Measurements from ENCODE around the gene CREB3L4.
"Not testable (repeated sequence)": the region's sequence is repeated elsewhere in the genome, so short reads cannot be mapped to it uniquely, and the experiment has no call there.

CREB3L4 gene

GRCh38 chr1:153960206-153960605 is 7.5 kb upstream of the CREB3L4 start:
- no peak for DNase-seq

DNA sequence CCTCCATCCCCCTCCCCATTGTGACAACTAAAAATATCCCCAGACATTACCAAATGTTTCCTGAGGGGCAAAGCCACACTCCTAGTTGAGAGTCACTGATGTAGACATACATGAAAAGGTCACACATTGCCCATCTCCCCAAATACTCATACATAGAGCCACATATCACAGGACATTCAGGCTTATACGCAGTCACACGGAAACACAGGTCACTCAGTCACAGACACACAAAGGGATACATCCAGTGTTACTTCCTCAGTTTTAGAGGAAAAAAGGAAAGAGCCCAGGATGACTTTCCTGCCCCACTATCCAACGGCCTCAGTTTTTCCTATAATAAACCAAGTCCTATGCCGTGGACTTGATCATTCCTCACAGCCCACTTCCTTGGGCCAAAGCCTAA is 6.3 kb upstream of the CREB3L4 start:
- no peak for DNase-seq

- DNase-seq = no peak
Measured at GRCh38 chr1:153962088-153963029, 5.3 kb upstream of the CREB3L4 start.

- no peak for DNase-seq
Measured at GRCh38 chr1:153963030-153963849, 4.5 kb upstream of the CREB3L4 start, which contains the start of gene SLC39A1. TSS of gene SLC39A1 (minus strand) at chr1:153963537. CDS start at chr1:153962715, 822 bp downstream.

- DNase-seq = no peak
Measured at GRCh38 chr1:153963850-153964331, 3.8 kb upstream of the CREB3L4 start.

DNA sequence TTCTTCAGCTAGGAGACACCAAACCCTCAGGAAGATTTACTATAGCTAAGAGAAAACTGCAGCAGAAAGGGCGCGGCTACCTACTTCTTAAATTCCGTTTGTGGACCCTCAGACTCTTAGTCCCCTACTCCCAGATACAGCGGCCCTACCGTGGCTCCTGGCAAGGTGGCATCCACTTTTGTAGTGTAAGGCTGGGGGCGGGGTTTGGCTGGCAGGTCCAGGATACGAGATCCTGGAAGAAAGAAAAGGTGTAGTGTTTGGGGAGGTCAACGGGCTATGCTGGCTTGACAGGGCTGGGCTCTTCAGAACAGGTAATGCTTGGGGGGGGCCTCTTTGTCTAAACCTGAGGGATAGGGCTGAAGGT is 280 bp downstream of the CREB3L4 start:
- DNase-seq = no peak

DNA sequence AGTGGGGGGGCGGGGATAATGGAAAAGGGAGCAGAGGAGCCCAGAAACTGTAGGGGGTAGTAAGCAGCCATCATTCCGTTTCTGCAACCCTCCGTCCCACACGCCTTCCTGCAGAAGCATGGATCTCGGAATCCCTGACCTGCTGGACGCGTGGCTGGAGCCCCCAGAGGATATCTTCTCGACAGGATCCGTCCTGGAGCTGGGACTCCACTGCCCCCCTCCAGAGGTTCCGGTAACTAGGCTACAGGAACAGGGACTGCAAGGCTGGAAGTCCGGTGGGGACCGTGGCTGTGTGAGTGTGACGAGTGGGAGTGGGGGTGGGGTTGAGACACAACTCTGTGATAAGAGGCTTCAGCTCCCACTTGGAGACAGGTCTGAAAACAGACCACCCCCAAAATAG is 706 bp downstream of the CREB3L4 start:
- no peak for DNase-seq

GRCh38 chr1:153968972-153969371 is 1.3 kb downstream of the CREB3L4 start:
- no peak for DNase-seq

DNA sequence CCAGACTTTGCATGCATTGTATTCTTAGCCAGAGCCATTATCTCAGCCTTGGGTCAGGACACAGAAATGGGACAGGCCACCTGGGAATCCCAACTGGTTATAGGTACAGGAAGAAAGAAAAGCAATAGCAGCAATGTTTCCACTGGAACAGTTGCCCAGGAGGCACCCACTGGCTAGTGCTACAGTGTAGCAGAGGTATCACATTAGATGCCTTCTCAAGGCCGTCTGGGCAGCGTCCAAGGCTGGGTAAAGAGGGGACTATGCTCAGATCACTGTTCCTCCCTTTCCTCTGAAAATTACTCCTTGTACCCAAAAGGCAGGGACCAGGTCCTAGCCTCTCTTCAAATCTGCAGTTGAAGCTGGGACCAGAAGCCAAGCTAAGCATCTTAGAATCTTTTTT is 2.6 kb downstream of the CREB3L4 start:
- no peak for DNase-seq

GRCh38 chr1:153973071-153973470 is 5.4 kb downstream of the CREB3L4 start:
- DNase-seq = no peak

DNA sequence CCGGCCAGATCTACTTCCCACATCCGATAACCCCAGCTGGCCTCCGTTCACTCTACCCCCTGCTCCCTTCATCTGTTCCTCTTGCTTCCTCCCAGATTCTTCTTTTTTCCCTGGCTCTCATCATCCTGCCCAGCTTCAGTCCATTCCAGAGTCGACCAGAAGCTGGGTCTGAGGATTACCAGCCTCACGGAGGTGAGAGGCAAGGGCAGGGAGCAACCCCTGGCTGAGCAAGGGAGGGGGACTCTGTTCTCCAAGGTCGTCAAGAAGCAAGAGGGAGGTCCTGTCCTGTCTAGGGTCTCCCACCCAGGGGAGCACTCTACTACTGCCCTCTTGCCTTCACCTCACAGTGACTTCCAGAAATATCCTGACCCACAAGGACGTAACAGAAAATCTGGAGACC is 5.8 kb downstream of the CREB3L4 start:
- no peak for DNase-seq

- no peak for DNase-seq
Measured at GRCh38 chr1:153976819-153977249, 9.1 kb downstream of the CREB3L4 start.

- no peak for DNase-seq
Measured at GRCh38 chr1:153977250-153978240, 9.8 kb downstream of the CREB3L4 start, which contains the start of gene JTB. TSS of gene JTB (minus strand) at chr1:153977674. CDS start at chr1:153977252, 422 bp downstream.

DNA sequence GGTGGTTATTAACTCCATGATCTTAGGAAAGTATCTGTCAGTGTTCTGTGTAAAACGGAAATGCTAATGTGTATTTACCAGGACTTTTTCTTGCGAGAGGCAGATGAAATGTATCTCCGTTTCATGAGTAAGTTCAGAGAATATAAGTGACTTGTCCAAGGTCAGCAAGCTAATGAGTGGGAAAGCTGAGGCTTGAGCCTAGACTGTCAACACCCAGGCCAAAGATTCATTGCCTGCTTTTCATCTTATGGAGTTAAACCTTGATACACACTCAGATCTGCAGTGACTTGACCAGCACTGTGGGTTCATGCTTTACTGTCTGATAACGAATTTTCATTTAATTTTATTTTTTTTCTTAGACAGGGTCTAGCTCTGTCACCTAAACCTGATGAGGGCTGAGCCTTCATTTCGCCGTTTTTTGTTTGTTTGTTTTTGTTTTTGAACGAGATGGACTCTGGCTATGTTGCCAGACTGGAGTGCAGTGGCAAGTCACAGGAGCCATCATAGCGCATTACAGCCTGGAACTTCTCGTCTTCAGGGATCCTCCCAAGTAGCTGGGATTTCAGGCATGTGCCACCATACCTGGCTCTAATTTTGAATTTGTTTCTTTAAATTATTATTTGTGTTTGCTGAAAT is 10.7 kb downstream of the CREB3L4 start:
- DNase-seq = no peak

DNA sequence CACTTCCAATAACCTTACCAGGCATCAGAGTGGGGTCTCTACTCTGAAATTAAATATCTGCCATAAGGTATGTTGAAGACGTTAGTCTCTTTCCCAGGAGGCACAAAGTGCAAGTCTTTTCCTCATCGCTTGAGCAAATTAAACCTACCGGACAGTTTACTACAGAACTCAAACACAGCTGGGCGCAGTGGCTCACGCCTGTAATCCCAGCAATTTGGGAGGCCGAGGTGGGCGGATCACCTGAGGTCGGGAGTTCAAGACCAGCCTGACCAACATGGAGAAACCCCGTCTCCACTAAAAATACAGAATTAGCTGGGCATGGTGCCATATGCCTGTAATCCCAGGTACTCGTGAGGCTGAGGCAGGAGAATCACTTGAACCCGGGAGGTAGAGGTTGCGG is 11.4 kb downstream of the CREB3L4 start:
- not testable (repeated sequence) for DNase-seq

- DNase-seq = not testable (repeated sequence)
Measured at GRCh38 chr1:153981735-153982134, 14.0 kb downstream of the CREB3L4 start.

DNA sequence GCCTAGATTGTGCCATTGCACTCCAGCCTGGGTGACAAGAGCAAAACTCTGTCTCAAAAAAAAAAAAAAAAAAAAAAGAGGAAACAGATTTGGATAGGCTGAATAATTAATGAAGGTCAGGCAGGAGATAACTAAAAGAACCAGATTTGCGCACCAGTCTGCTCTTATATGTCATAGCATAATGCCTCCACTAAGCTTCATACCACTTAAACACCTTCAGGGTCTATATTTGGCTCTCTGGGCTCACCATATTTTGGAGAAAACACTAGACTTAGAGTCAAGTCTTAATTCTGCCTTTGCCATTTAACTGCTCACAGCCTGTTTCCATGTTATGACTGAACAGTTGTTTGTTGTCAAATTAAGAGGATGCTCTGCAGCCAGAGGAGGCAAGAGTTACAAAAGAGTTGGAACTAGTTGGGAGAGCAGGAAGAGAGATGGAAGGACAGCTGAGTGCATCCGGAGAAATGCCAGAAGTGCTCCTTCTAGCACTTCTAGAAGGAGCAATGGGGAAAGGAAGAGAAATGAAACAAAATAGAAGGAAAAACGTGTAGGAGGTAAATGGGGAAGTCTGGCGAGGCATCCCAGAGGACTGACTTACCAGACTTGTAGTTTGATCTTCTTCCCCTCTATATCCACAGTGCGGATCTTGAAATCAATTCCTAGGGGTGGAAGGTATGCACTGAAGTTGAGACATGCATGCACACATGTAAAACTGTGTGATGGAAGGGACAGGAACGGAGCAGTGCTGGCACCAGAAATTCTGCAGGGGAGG is 16.6 kb downstream of the CREB3L4 start:
- DNase-seq = no peak

- no peak for DNase-seq
Measured at GRCh38 chr1:153985341-153985912, 17.7 kb downstream of the CREB3L4 start.

GRCh38 chr1:153985941-153986761 is 18.4 kb downstream of the CREB3L4 start, which contains the start of gene RAB13:
TSS of gene RAB13 (minus strand) at chr1:153986339. CDS start at chr1:153986236, 103 bp downstream.
- DNase-seq = no peak
